G401 (cell line): ENCODE measurements around the gene ADAMTS17. TPM values are rescaled to one million over a fixed set of nuclear protein-coding genes. Genes with fewer than 3 reads are reported as not detected.

Experiments
- DNase-seq: peaks from one replicate; pipeline ENCODE4 v3.0.0-alpha.2; 2015; ENCODE audit warnings: low spot score
- in situ Hi-C: cut with HindIII; loops from 2 replicates; pipeline ENCODE4 v1.10.0; 2016; ENCODE audit warnings: low sequenced_read_pairs, mixed read lengths
- total RNA-seq: library from RNA; depleted of rRNA; stranded (reverse); fragments of >200 nt; shearing (Covaris generic); gene quantifications from 2 replicates; pipeline ENCODE4 v1.2.3, GENCODE V29; 2014

Gene ADAMTS17
- total RNA-seq, 1 experiment from 2014 or later, result 1.3 TPM

GRCh38 chr15:100008258-100008657 is 333.5 kb downstream of the ADAMTS17 start:
- in situ Hi-C loops, result no loop called here
- no peak for DNase-seq

GRCh38 chr15:100007609-100008008 is 334.2 kb downstream of the ADAMTS17 start:
- in situ Hi-C loops, result no loop called here
- no peak for DNase-seq

- in situ Hi-C loops, result no loop called here
These were observed 336.1 kb downstream of the ADAMTS17 start for GRCh38 chr15:100005715-100006114.

GRCh38 chr15:100005013-100005412 is 336.8 kb downstream of the ADAMTS17 start:
- in situ Hi-C loops, result no loop called here
- DNase-seq, result no peak

More at GRCh38 chr15:100005715-100006114, 336.1 kb downstream of the ADAMTS17 start:
- DNase-seq, result no peak

- in situ Hi-C loops, result no loop called here
- no peak for DNase-seq
These were observed 338.8 kb downstream of the ADAMTS17 start for GRCh38 chr15:100002787-100003536.

- in situ Hi-C loops, result no loop called here
- no peak for DNase-seq
These were observed 339.6 kb downstream of the ADAMTS17 start for GRCh38 chr15:100002086-100002620.

GRCh38 chr15:100001405-100001804 is 340.4 kb downstream of the ADAMTS17 start:
- DNase-seq, result no peak
- in situ Hi-C loops, result no loop called here

GRCh38 chr15:99999282-100000070 is 342.3 kb downstream of the ADAMTS17 start:
- no peak for DNase-seq
- in situ Hi-C loops, result no loop called here

- no peak for DNase-seq
- in situ Hi-C loops, result no loop called here
These were observed 343.1 kb downstream of the ADAMTS17 start for GRCh38 chr15:99998661-99999101.

- in situ Hi-C loops, result no loop called here
- DNase-seq, result no peak
These were observed 344.6 kb downstream of the ADAMTS17 start for GRCh38 chr15:99997112-99997651.

- DNase-seq, result no peak
- in situ Hi-C loops, result no loop called here
These were observed 345.1 kb downstream of the ADAMTS17 start for GRCh38 chr15:99996660-99997059.

GRCh38 chr15:99995543-99995942 is 346.2 kb downstream of the ADAMTS17 start:
- in situ Hi-C loops, result no loop called here
- no peak for DNase-seq

- no peak for DNase-seq
- in situ Hi-C loops, result no loop called here
These were observed 346.9 kb downstream of the ADAMTS17 start for GRCh38 chr15:99994849-99995248.

GRCh38 chr15:99993681-99994131 is 348.1 kb downstream of the ADAMTS17 start:
- in situ Hi-C loops, result no loop called here
- DNase-seq, result no peak

GRCh38 chr15:99993262-99993661 is 348.5 kb downstream of the ADAMTS17 start:
- in situ Hi-C loops, result no loop called here
- DNase-seq, result no peak

- in situ Hi-C loops, result no loop called here
- DNase-seq, result no peak
These were observed 349.1 kb downstream of the ADAMTS17 start for GRCh38 chr15:99992611-99993231.

- DNase-seq, result no peak
- in situ Hi-C loops, result no loop called here
These were observed 352.7 kb downstream of the ADAMTS17 start for GRCh38 chr15:99989095-99989494.

GRCh38 chr15:99987701-99988100 is 354.1 kb downstream of the ADAMTS17 start:
- in situ Hi-C loops, result no loop called here

GRCh38 chr15:99987119-99987506 is 354.7 kb downstream of the ADAMTS17 start:
- in situ Hi-C loops, result no loop called here
- DNase-seq, result no peak

More at GRCh38 chr15:99987701-99988100, 354.1 kb downstream of the ADAMTS17 start:
- DNase-seq, result no peak
